IPS-NIHi7 (cell line): ENCODE data around the gene ACTC1.

Source experiments
- DNase-seq: peaks from one replicate; pipeline ENCODE4 v3.0.0; 2012; ENCODE audit warnings: mixed read lengths; ENCODE audit errors: extremely low spot score

Gene ACTC1

GRCh38 chr15:34799149-34800101, 4.1 kb upstream of the ACTC1 start:
- DNase-seq = peak; percentile 37

- DNase-seq = no peak
Measured at GRCh38 chr15:34796847-34797435, 1.6 kb upstream of the ACTC1 start.

GRCh38 chr15:34794590-34795206, 651 bp downstream of the ACTC1 start:
- peak; percentile 25 for DNase-seq

DNA sequence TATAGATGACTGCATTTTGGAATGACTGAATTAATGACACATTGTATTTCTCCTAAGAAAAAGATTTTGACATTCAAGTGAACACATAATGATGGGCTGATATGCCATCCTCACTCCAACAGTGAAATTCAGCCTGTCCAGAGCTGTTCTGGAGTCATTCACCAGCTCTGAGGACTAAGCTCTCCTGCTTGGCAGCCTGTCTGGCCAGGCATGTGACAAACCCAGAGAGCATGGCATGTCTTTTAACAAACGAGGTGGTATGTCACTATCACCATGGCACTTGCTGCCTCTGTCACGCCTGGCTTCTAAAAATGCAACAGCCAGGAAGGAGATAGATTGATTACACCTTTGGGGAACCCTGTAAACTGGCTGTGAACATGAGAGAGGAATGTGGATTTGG, 1.4 kb downstream of the ACTC1 start:
- no peak for DNase-seq

DNA sequence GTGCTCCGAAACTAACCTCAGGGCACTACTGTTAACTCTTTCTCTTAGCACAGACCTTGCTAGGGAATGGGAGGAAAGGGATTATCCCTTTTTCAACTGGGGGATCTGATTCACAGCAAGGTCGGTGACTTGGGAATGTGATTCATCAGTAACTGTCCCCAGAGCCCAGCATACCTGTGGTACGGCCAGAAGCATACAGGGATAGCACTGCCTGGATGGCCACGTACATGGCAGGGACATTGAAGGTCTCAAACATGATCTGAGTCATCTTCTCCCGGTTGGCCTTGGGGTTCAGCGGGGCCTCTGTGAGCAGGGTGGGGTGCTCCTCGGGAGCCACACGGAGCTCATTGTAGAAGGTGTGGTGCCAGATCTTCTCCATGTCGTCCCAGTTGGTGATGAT, 2.3 kb downstream of the ACTC1 start:
- DNase-seq = no peak

DNA sequence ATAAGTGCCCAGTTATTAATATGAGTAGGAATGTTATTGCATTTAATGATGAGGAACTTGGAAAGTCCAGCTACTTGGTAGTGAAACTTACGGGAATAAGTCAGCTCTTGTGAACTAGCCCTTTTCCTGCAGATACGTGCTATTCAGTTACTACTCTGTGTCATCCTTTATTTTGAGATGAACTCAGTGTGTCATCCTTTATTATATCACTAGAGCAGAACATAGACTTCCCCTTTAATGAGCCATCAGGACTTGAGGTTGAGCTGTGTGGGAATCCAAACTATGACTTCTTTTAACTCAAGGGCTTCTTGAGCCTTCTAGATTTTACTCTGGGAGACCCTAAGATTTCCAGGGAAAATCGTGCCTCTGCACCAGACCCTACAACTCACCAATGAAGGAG, 3.6 kb downstream of the ACTC1 start:
- no peak for DNase-seq

GRCh38 chr15:34790121-34790520, 5.2 kb downstream of the ACTC1 start:
- DNase-seq = no peak

GRCh38 chr15:34789326-34789725, 6.0 kb downstream of the ACTC1 start:
- DNase-seq = no peak

DNA sequence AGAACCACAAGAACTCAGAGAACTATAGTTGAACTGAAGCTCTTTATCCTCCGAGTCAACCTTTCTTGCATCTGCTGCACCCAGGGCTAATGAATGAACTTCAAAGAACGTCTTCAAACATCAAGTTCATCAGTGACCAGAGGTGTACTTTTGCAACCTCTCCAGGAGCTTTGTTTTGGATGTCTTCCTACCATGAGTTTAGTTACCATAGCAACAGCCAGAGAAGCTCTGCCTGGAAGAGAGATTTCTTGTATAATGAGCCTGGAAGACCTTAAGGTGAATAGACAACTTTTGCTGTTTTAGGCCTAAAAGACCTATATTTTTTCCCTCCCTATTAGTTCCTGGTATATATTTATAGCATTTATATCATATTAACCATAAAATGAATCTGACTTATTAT, 9.1 kb downstream of the ACTC1 start:
- DNase-seq = no peak

GRCh38 chr15:34783991-34784390, 11.4 kb downstream of the ACTC1 start:
- no peak for DNase-seq

DNA sequence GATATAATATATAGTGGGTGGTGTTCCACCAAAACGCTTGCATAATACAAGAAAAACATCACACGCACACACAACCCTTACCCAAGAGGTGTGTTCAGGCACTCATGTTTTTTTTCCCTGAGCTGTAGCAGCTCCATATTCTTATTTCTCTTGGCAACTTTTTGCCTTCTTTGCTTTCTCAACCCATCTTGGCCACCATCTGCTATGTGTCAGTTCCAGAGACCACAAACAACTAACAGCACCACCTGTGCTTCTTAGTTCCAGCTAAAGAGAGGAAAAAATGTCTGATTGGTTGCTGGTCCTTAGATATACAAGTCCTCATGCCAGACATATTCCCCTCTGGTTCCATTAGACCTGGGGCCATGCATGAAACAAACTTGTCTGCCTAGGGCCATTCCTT, 11.9 kb downstream of the ACTC1 start:
- no peak for DNase-seq

GRCh38 chr15:34782901-34783300, 12.4 kb downstream of the ACTC1 start:
- no peak for DNase-seq

DNA sequence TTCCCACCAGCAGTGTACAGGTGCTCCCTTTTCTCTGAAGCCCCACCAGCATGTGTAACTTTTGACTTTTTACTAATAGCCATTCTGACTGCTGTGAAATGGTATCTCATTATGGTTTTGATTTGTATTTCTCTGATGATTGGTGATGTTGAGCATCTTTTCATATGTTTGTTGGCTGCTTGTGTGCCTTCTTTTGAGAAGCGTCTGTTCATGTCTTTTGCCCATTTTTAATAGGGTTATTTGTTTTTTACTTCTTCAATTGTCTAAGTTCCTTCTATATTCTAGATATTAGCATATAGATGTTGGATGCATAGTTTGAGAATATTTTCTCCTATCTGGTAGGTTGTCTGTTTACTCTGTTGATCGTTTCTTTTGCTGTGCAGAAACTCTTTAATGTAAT, 14.6 kb downstream of the ACTC1 start:
- DNase-seq = no peak

GRCh38 chr15:34776606-34777105, 18.7 kb downstream of the ACTC1 start:
- DNase-seq = no peak

DNA sequence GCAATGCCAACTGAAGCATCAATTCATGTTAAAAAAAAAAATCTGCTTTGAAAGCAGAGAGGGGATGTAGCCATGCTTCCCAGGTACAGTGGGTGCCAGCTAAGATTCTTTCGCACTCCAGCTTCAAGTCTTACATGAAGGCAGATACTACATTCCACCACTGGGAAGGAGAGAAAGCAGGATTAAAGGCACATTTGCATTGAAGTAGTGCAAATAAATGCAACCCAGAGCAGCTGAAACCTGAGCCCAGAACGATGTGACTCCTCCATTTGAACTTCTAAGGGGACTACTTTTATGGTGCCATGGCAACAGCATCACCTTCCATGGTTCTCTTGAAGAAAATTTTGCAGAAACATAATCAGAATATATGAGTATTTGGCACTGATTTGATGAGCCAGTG, 21.4 kb downstream of the ACTC1 start:
- DNase-seq = no peak

GRCh38 chr15:34773013-34773412, 22.3 kb downstream of the ACTC1 start:
- DNase-seq = no peak

DNA sequence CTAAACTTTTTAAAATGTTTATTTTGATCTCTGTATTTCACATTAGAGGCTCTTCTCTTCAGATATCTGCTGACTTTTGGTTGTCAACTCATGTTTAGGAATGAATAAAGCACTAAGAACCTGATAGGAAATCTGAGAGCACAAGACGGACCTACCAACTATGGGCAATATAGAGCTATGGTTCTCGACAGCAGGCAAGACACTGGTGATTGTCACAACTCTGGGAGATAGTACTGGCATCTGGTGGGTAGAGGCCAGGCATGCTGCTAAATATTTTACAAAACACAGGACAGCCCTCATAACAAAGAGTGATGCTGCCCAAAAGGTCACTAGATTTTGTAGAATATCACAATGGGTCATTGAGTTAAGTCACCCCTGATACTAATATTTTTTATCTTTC, 23.0 kb downstream of the ACTC1 start:
- DNase-seq = no peak

GRCh38 chr15:34769711-34770110, 25.6 kb downstream of the ACTC1 start:
- no peak for DNase-seq

DNA sequence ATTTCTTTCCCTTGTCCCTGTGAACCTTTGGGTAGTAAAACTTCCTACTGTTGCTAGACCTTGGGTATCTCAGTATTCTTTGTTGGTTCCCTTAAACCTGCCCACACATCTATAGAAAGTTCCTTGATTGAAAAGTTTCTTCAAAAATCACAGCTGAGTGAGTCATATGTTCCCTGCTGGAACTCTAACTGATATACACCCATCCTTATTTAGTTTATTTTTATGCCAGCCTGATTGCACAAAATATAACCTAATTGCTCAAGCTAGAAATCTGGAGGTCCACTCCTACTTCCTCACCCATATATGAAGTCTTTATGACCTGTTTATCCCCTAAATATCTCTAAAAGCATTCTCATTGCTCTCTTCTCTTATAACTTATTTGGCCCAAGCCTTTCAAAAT, 26.8 kb downstream of the ACTC1 start:
- DNase-seq = no peak

DNA sequence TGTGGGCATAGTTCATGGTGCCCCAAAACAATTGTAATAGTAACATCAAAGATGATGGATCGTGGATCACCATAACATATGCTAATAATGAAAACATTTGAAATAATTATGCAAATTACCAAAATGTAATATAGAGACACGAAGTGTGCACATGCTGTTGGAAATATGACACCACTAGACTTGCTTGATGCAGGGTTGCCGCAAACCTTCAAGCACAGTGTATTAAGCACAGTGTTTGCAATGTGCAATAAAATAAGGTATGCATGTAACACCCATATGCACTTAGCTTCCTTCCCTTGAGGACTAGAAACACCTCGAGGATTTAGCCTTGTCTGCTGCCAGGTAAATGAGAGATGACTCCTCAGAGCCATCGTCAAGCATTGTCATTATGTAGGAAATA, 29.6 kb downstream of the ACTC1 start:
- no peak for DNase-seq

- no peak for DNase-seq
Measured at GRCh38 chr15:34760909-34761308, 34.4 kb downstream of the ACTC1 start.

GRCh38 chr15:34759992-34760391, 35.4 kb downstream of the ACTC1 start:
- DNase-seq = no peak

DNA sequence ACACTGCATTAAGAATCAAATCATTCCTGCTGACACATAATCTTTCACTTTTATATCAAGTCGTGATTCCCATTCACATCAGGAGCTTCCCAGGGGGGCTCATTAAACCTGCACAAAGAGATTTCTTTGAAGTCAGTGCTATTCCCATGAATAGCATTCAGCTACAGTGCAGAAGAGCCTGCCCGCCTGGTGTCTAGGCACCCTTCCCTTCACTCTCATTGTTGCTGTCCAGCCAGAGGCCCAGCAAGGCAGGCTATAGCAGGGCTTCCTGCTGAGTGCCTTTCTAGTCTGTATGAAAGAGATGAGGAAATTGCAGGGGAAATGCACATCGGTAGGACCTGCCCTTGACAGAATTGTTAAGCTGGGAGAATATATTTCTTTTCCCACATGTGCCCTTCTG, 36.0 kb downstream of the ACTC1 start:
- DNase-seq = no peak
